IMR-90 (cell line): Measurements from ENCODE around the gene ANXA7. TPM values are rescaled to one million over a fixed set of nuclear protein-coding genes. Genes with fewer than 3 reads are reported as not detected.

Experiments
- ATAC-seq: fragments of 200-7000 bp; cut with Tn5 transposase; 2 replicates; pipeline ENCODE4 v1.9.1; 2020; ENCODE audit warnings: low read depth, mild to moderate bottlenecking, moderate library complexity
- BruUV-seq: library from RNA; stranded (reverse); fragments of 400-500 nt; replicated peaks from 2 replicates; lab custom pipeline; 2021; lab: Mats Ljungman, UMichigan
- CTCF ChIA-PET: fragments of 300-600 bp; formaldehyde crosslinking; extraction: SDS; loops from one replicate; lab custom pipeline; 2021; ENCODE audit warnings: antibody characterized with exemption; lab: Yijun Ruan, JAX
- POLR2A ChIA-PET: fragments of 300-600 bp; sonication (Branson Sonifier 250); formaldehyde crosslinking; loops from one replicate; lab custom pipeline; 2022; ENCODE audit warnings: antibody characterized with exemption; ENCODE audit not compliant: unreplicated experiment; lab: Charles Lee
- DNase-seq: peaks from one replicate; pipeline ENCODE4 v3.0.0; 2013
- H2AFZ ChIP-seq: replicated peaks from 2 replicates; pipeline ENCODE3; 2013; ENCODE audit warnings: low read length, mild to moderate bottlenecking; ENCODE audit not compliant: poor library complexity
- H2AK5ac ChIP-seq: 2 replicates; pipeline ENCODE4 v1.6.1; 2013; ENCODE audit warnings: low read depth, low read length, inconsistent platforms
- H2AK9ac ChIP-seq: replicated peaks from 2 replicates; pipeline ENCODE3; 2013; ENCODE audit warnings: mild to moderate bottlenecking, low read depth, low read length, moderate library complexity; ENCODE audit not compliant: poor library complexity
- H2BK120ac ChIP-seq: 2 replicates; pipeline ENCODE4 v1.6.1; 2013; ENCODE audit warnings: low read depth, low read length, inconsistent platforms
- H2BK15ac ChIP-seq: 3 replicates; pipeline ENCODE4 v1.6.1; 2013; ENCODE audit warnings: low read depth, low read length, inconsistent platforms
- H2BK20ac ChIP-seq: 2 replicates; pipeline ENCODE4 v1.6.1; 2013; ENCODE audit warnings: low read depth, mild to moderate bottlenecking, inconsistent platforms, low read length, moderate library complexity
- H2BK5ac ChIP-seq: 2 replicates; pipeline ENCODE4 v1.6.1; 2013; ENCODE audit warnings: mild to moderate bottlenecking, low read depth, low read length, inconsistent platforms; ENCODE audit not compliant: poor library complexity, severe bottlenecking
- H3K14ac ChIP-seq: replicated peaks from 2 replicates; pipeline ENCODE4 v1.6.1; 2013; ENCODE audit warnings: low read depth, low read length, inconsistent platforms
- H3K18ac ChIP-seq: 2 replicates; pipeline ENCODE4 v1.6.1; 2013; ENCODE audit warnings: low read depth, low read length, control low read depth
- H3K23ac ChIP-seq: 2 replicates; pipeline ENCODE4 v1.6.1; 2013; ENCODE audit warnings: low read depth, low read length, inconsistent platforms
- H3K27ac ChIP-seq: 2 replicates; pipeline ENCODE4 v1.5.1; 2013; ENCODE audit warnings: mild to moderate bottlenecking, control low read depth, low read length; ENCODE audit not compliant: insufficient read depth
- H3K27me3 ChIP-seq: 2 replicates; pipeline ENCODE4 v1.6.1; 2013; ENCODE audit warnings: low read length; ENCODE audit not compliant: control insufficient read depth, insufficient read depth
- H3K36me3 ChIP-seq: 2 replicates; pipeline ENCODE4 v1.6.1; 2013; ENCODE audit warnings: low read length, mixed read lengths; ENCODE audit not compliant: control insufficient read depth, insufficient read depth
- H3K4ac ChIP-seq: 2 replicates; pipeline ENCODE4 v1.6.1; 2013; ENCODE audit warnings: low read depth, low read length, inconsistent platforms
- H3K4me1 ChIP-seq: 2 replicates; pipeline ENCODE4 v1.6.1; 2013; ENCODE audit warnings: low read length, mixed read lengths; ENCODE audit not compliant: control insufficient read depth, insufficient read depth
- H3K4me2 ChIP-seq: 2 replicates; pipeline ENCODE4 v1.6.1; 2013; ENCODE audit warnings: low read depth, mild to moderate bottlenecking, control low read depth, low read length, moderate library complexity
- H3K4me3 ChIP-seq: 2 replicates; pipeline ENCODE4 v1.5.1; 2013; ENCODE audit warnings: low read depth, mild to moderate bottlenecking, control low read depth, low read length, moderate library complexity; ENCODE audit not compliant: insufficient read depth
- H3K56ac ChIP-seq: 2 replicates; pipeline ENCODE4 v1.6.1; 2013; ENCODE audit warnings: low read length, inconsistent platforms; ENCODE audit not compliant: insufficient read depth; ENCODE audit errors: extremely low read depth
- H3K79me1 ChIP-seq, 2 experiments: 2 replicates each; pipeline ENCODE4 v1.6.1; 2013; ENCODE audit warnings: low read length in 2 of 2, inconsistent platforms in 1 of 2, low read depth in 1 of 2
- H3K9ac ChIP-seq: 2 replicates; pipeline ENCODE4 v1.6.1; 2013; ENCODE audit warnings: low read depth, low read length, control low read depth
- H3K9me1 ChIP-seq: 2 replicates; pipeline ENCODE4 v1.6.1; 2013; ENCODE audit warnings: low read length, inconsistent platforms; ENCODE audit not compliant: insufficient read depth
- H3K9me3 ChIP-seq: 2 replicates; pipeline ENCODE4 v1.6.1; 2013; ENCODE audit warnings: low read length; ENCODE audit not compliant: control insufficient read depth, insufficient read depth
- H4K20me1 ChIP-seq: 2 replicates; pipeline ENCODE4 v1.6.1; 2013; ENCODE audit warnings: low read length, inconsistent platforms; ENCODE audit not compliant: insufficient read depth
- H4K5ac ChIP-seq: 2 replicates; pipeline ENCODE4 v1.6.1; 2013; ENCODE audit warnings: mild to moderate bottlenecking, low read depth, low read length, control low read depth
- H4K8ac ChIP-seq, 2 experiments: 2 replicates each; pipeline ENCODE4 v1.6.1; 2013; ENCODE audit warnings: low read depth in 2 of 2, low read length in 2 of 2, control low read depth in 1 of 2, inconsistent platforms in 1 of 2
- H4K91ac ChIP-seq: 2 replicates; pipeline ENCODE4 v1.6.1; 2013; ENCODE audit warnings: low read depth, low read length, inconsistent platforms; ENCODE audit not compliant: insufficient read depth
- BHLHE40 ChIP-seq: fragments of 150-350 bp; IDR thresholded peaks from 2 replicates; pipeline ENCODE4 v1.6.1; 2016; ENCODE audit warnings: mild to moderate bottlenecking, low read depth, low read length
- CEBPB ChIP-seq: IDR thresholded peaks from 2 replicates; pipeline ENCODE4 v1.6.1; 2012; ENCODE audit warnings: low read depth, low read length, improper control_type of control experiment
- FOS ChIP-seq: fragments of 150-350 bp; IDR thresholded peaks from 2 replicates; pipeline ENCODE4 v1.6.1; 2016; ENCODE audit warnings: low read depth, low read length
- NFE2L2 ChIP-seq: fragments of 150-350 bp; IDR thresholded peaks from 2 replicates; pipeline ENCODE4 v1.6.1; 2016; ENCODE audit warnings: low read depth, mild to moderate bottlenecking, low read length
- RAD21 ChIP-seq: IDR thresholded peaks from 2 replicates; pipeline ENCODE4 v1.6.1; 2012; ENCODE audit warnings: low read length, improper control_type of control experiment
- SMC3 ChIP-seq: fragments of 150-350 bp; IDR thresholded peaks from 2 replicates; pipeline ENCODE4 v1.6.1; 2016; ENCODE audit warnings: low read depth, mild to moderate bottlenecking, antibody characterized with exemption, low read length, moderate library complexity
- dilution Hi-C: fragments of 300-500 bp; cut with HindIII; formaldehyde crosslinking; loops from one replicate; pipeline ENCODE4 v1.14.3; 2018; ENCODE audit warnings: low sequenced_read_pairs; ENCODE audit not compliant: unreplicated experiment
- in situ Hi-C: fragments of 300-500 bp; cut with MboI; formaldehyde crosslinking; loops from 3 replicates; pipeline ENCODE4 v1.14.3; 2019; ENCODE audit warnings: low sequenced_read_pairs, inconsistent platforms, mixed read lengths
- intact Hi-C: fragments of 100-400 bp; cut with micrococcal nuclease; formaldehyde crosslinking; loops from 2 replicates; pipeline ENCODE4 v1.10.0; 2022
- polyA plus RNA-seq, 3 experiments: library from polyadenylated mRNA; depleted of rRNA; stranded (reverse); fragments of >200 nt; gene quantifications; 2 replicates each; pipeline ENCODE4 v1.2.3, GENCODE V29; 2012; ENCODE audit warnings: low replicate concordance in 1 of 3
- total RNA-seq: library from RNA; depleted of rRNA; stranded (reverse); fragments of >200 nt; gene quantifications from 2 replicates; pipeline ENCODE4 v1.2.3, GENCODE V29; 2012

ANXA7 gene
- total and polyA plus RNA-seq, 2 of the 4 experiments (the other 2 are of a cell fraction) = 77.4 to 120 TPM

GRCh38 chr10:73433538-73433867, 19.6 kb upstream of the ANXA7 start, which contains the start of gene MSS51:
Gene MSS51, minus strand, starts transcription at chr10:73433561. Its CDS starts 5,277 bp downstream, at chr10:73428284.
- Histone ChIP-seq H4K8ac (no peak within 1 kb of the TSS), H3K56ac (no peak within 1 kb of the TSS), H2BK20ac (no peak within 1 kb of the TSS), H3K4ac (no peak within 1 kb of the TSS), H3K27me3 (no peaks in the 10 kb centered on the region), H4K5ac (no peak within 1 kb of the TSS), H2BK120ac (no peak within 1 kb of the TSS), H4K91ac (no peak within 1 kb of the TSS), H3K14ac (no peak within 1 kb of the TSS), H3K9me3 (no peaks in the 10 kb centered on the region), H2AK9ac (peak within 1 kb of the TSS; percentile 33), H3K4me1 (no peaks in the 10 kb centered on the region), H3K18ac (no peak within 1 kb of the TSS), H4K20me1 (no peaks in the 10 kb centered on the region), H3K79me1 (peaks cover 7 to 9% of the 10 kb centered on the region in 2 experiments; a peak in 3 of 4 replicates), H3K27ac (no peak within 1 kb of the TSS), H3K9me1 (peaks cover 5% of the 10 kb centered on the region; the same call in 1 of the 2 replicates), H3K4me3 (no peak within 1 kb of the TSS), H3K23ac (0 out of 2 replicates have a peak within 1 kb of the TSS, but pooled peaks have one; percentile 15), H2BK5ac (no peak within 1 kb of the TSS), H2AK5ac (no peak within 1 kb of the TSS), H2AFZ (no peak within 1 kb of the TSS), H3K4me2 (no peak within 1 kb of the TSS), H2BK15ac (no peak within 1 kb of the TSS), H3K9ac (no peak within 1 kb of the TSS), H3K36me3 (peaks cover 15% of the 10 kb centered on the region)
- CTCF ChIA-PET = no interaction called here
- no peak for ATAC-seq
- TF ChIP-seq BHLHE40 (no peak), FOS (no peak), NFE2L2 (no peak), SMC3 (no peak), CEBPB (no peak), RAD21 (no peak)
- POLR2A ChIA-PET = no interaction called here
- intact Hi-C loops (no loop called here), in situ Hi-C loops (no loop called here), dilution Hi-C loops (no loop called here)
- DNase-seq = no peak
- no TSS peak for BruUV-seq
